T-helper 17 cell (primary cell): Measurements from ENCODE around the gene PPID. TPM values are rescaled to one million over a fixed set of nuclear protein-coding genes. Genes with fewer than 3 reads are reported as not detected.
A peak's percentile ranks its signal among the peaks of the same experiment; 100 is the strongest.
"Not testable (repeated sequence)": the region's sequence is repeated elsewhere in the genome, so short reads cannot be mapped to it uniquely, and the experiment has no call there.

Source experiments
- ATAC-seq: fragments of 150-1000 bp; cut with Tn5 transposase; 2 replicates; pipeline ENCODE4 v1.10.0; 2021; ENCODE audit warnings: mild to moderate bottlenecking, moderate library complexity
- DNase-seq, 3 donors: peaks; one replicate each; pipeline versions ENCODE4 v3.0.0 to v3.0.0-alpha.2; 2020 to 2021
- H3K9me3 ChIP-seq: one replicate; pipeline ENCODE4 v1.7.0; 2013; ENCODE audit warnings: low read length, mild to moderate bottlenecking; ENCODE audit not compliant: control insufficient read depth, poor library complexity, severe bottlenecking
- H3K27ac Mint-ChIP-seq: one replicate; pipeline ENCODE4 v1.8.0; 2022; ENCODE audit warnings: mild to moderate bottlenecking, moderate library complexity, mixed read lengths
- H3K27me3 Mint-ChIP-seq: one replicate; pipeline ENCODE4 v1.8.0; 2022; ENCODE audit warnings: mixed read lengths
- H3K36me3 Mint-ChIP-seq: one replicate; pipeline ENCODE4 v1.8.0; 2022; ENCODE audit warnings: low read depth, mixed read lengths
- H3K4me1 Mint-ChIP-seq: one replicate; pipeline ENCODE4 v1.8.0; 2022; ENCODE audit warnings: mild to moderate bottlenecking, mixed read lengths
- H3K4me3 Mint-ChIP-seq: one replicate; pipeline ENCODE4 v1.8.0; 2022; ENCODE audit warnings: mild to moderate bottlenecking, moderate library complexity, mixed read lengths
- total RNA-seq, 4 donors: library from RNA in 2 of 4; stranded (reverse) in 2 of 4; gene quantifications; one replicate each; pipeline ENCODE4 v1.2.3 and lab custom pipeline; 2022 to 2026

Gene PPID
- 10 to 100 TPM; 17.5 to 18.8 TPM for total RNA-seq
- total RNA-seq (lab: John Stamatoyannopoulos, UW), result 25.6 to 56.4 reads per million in 2 donors

GRCh38 chr4:158722917-158723793, at the start of gene PPID:
PPID (minus strand) TSS chr4:158723396; CDS start chr4:158723288, 108 bp downstream.
- H3K27me3 Mint-ChIP-seq, result peaks cover 15% of the 10 kb centered on the region
- peaks cover 9% of the 10 kb centered on the region for H3K36me3 Mint-ChIP-seq
- H3K27ac Mint-ChIP-seq, result peak within 1 kb of the TSS; percentile 99
- DNase-seq (peak; percentile 67 to 71 (median 69)), ATAC-seq (peak; percentile 88)
- H3K4me1 Mint-ChIP-seq, result peaks cover 31% of the 10 kb centered on the region
- no peaks in the 10 kb centered on the region for H3K9me3 ChIP-seq
- peak within 1 kb of the TSS; percentile 99 for H3K4me3 Mint-ChIP-seq

GRCh38 chr4:158771776-158772175, 48.6 kb upstream of the PPID start:
- no peak overlapping the region for H3K4me3 Mint-ChIP-seq
- no peaks in the 10 kb centered on the region for H3K27me3 Mint-ChIP-seq
- H3K4me1 Mint-ChIP-seq, result peaks cover 20% of the 10 kb centered on the region
- DNase-seq (no peak), ATAC-seq (no peak)
- H3K36me3 Mint-ChIP-seq, result no peaks in the 10 kb centered on the region
- H3K9me3 ChIP-seq, result no peaks in the 10 kb centered on the region
- H3K27ac Mint-ChIP-seq, result no peak overlapping the region

DNA sequence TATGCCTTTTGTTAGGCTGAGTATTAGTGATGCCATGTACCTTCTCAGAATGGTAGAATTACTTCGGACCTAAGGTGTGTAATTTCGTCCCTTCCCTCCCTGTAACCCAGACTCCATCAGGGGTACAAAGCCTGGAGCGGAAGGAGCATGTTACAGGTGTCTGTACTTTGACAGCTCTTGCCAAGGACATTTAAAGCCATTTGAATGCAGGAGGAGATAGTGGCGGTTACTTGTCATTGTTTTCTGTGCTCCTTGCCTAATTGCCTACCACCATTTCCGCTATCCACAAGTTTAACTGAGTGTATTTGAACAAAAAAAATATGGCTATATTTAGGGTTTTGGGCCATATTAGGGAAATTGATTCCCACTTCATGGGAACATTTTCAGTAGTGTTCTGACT, 47.5 kb upstream of the PPID start:
- Mint-ChIP-seq H3K27ac (peak overlapping the region; percentile 56), H3K36me3 (no peaks in the 10 kb centered on the region), H3K4me3 (peak overlapping the region; percentile 63), H3K27me3 (no peaks in the 10 kb centered on the region), H3K4me1 (peaks cover 22% of the 10 kb centered on the region)
- ATAC-seq (no peak), DNase-seq (no peak)
- no peaks in the 10 kb centered on the region for H3K9me3 ChIP-seq

DNA sequence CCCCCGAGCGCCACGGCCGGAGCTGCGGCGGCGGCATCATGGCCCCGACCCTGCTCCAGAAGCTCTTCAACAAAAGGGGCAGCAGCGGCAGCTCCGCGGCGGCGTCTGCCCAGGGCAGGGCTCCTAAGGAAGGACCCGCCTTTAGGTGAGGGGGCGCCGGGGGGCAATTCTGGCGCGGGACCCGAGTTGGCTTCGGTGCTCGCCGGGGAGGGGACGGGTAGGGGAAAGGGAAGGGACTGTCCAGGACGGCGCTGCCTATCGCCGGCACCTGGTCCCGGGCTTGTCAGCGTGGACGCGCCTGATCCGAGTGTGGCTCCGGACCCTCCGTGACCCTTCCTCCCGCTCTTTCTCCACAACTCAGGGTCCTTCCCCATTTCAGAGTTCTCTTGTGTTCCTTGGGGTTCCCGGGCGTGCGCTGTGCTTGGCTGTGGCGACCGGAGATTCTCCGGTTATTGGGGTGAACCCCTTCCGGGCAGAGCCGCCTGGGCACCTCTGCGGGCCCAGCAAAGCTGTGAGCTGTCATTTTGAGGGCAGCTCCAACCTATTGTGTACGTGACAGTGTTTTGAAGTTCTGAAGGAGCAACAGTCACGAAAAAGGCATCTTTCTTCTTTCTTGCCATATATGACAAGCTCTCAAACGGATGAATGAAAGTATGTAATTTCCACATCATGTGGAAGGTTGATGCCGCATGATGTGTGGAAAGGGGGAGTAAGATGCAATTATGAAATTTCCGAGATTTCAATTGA, 46.2 kb upstream of the PPID start:
- Mint-ChIP-seq H3K4me3 (peak overlapping the region; percentile 98), H3K4me1 (peaks cover 20% of the 10 kb centered on the region), H3K27ac (peak overlapping the region; percentile 96), H3K36me3 (no peaks in the 10 kb centered on the region), H3K27me3 (no peaks in the 10 kb centered on the region)
- DNase-seq (peak; percentile 17 to 29 (median 24)), ATAC-seq (peak; percentile 44)
- H3K9me3 ChIP-seq, result no peaks in the 10 kb centered on the region

- DNase-seq (peak; percentile 63 to 75 (median 73)), ATAC-seq (peak; percentile 89)
- H3K9me3 ChIP-seq, result no peaks in the 10 kb centered on the region
- H3K27me3 Mint-ChIP-seq, result no peaks in the 10 kb centered on the region
- H3K36me3 Mint-ChIP-seq, result no peaks in the 10 kb centered on the region
- H3K4me3 Mint-ChIP-seq, result peak within 1 kb of the TSS; percentile 98
- H3K27ac Mint-ChIP-seq, result peak within 1 kb of the TSS; percentile 96
- H3K4me1 Mint-ChIP-seq, result peaks cover 20% of the 10 kb centered on the region
Measured at GRCh38 chr4:158768555-158769174, 45.5 kb upstream of the PPID start, which contains the start of gene FNIP2. FNIP2 (plus strand) TSS chr4:158769026; CDS start chr4:158769213, 187 bp downstream.

GRCh38 chr4:158767451-158767850, 44.3 kb upstream of the PPID start:
- DNase-seq (no peak), ATAC-seq (no peak)
- Mint-ChIP-seq H3K4me1 (peaks cover 20% of the 10 kb centered on the region), H3K27me3 (peaks cover 5% of the 10 kb centered on the region), H3K36me3 (peaks cover 3% of the 10 kb centered on the region), H3K27ac (no peak overlapping the region), H3K4me3 (peak overlapping the region; percentile 74)
- H3K9me3 ChIP-seq, result no peaks in the 10 kb centered on the region

DNA sequence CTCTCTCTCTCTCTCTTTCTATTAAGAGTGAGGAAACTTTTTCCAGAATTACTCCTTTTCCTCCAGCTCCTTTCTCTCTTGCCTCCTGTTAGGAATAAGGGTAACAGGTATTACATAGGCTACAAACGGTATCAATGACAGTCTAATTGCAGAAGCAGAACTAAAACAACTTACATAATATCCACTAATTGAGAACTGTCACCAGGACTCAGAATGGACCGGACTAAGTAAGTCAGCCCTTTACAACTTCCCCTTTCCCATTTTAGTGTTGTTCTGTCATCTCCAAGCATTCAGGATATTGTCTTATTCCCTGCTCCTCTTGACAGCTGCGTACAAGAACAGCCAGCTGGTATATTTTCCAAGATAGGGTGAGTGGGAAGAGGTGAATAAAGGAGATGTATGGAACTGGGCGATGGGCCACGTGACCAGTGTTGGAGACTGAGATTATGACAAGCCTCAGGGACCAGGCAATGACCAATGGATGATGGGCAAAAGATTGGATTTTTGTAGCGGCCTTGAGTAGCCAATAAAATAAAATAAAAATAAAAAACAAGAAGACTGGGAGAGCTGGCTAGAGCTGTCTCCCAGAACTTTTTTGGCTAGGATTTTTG, 43.3 kb upstream of the PPID start:
- peaks cover 14% of the 10 kb centered on the region for H3K27me3 Mint-ChIP-seq
- H3K27ac Mint-ChIP-seq, result no peak overlapping the region
- peaks cover 3% of the 10 kb centered on the region for H3K36me3 Mint-ChIP-seq
- no peak for ATAC-seq
- no peak for DNase-seq
- no peak overlapping the region for H3K4me3 Mint-ChIP-seq
- H3K9me3 ChIP-seq, result no peaks in the 10 kb centered on the region
- peaks cover 14% of the 10 kb centered on the region for H3K4me1 Mint-ChIP-seq

DNA sequence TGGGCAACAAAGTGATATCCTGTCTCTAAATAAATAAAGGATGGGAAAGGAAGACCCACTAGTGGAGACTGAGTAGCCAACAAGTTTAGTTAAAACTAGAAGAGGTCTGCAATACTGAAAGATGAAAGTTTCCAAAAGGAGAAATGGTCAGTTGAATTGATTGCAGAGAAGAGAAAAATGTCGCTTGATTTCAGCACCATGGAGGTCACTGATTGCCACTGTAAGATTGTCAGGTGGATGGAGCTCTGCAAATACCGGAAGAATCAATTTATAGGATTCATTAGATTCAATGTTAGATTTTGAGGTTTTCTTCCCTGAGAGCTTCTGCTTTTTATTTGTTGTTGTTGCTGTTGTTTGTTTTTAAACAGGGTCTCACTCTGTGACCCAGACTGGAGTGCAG, 40.3 kb upstream of the PPID start:
- Mint-ChIP-seq H3K27me3 (peaks cover 35% of the 10 kb centered on the region), H3K4me3 (no peak overlapping the region)

DNA sequence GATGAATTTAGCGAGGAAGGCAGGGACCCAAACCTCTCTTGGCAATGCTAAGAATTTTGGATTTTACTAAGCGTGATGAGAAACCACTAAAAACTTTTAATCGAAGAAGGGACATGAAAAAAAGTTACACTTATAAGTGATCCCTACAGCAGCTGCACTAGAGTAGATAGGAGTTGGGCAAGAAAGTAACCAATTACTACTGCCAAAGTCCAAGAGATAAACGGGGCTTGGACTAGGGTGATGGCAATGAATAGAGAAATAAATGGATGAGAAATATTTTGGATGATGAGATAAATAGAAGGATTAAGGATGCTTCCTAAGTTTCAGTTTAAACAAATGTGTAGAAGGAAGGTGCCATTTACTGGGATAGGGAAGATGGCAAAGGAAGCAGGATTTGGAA, 39.4 kb upstream of the PPID start:
- peak overlapping the region; percentile 59 for H3K27ac Mint-ChIP-seq
- H3K4me1 Mint-ChIP-seq, result peaks cover 4% of the 10 kb centered on the region
- no peak for DNase-seq
- no peaks in the 10 kb centered on the region for H3K9me3 ChIP-seq
- H3K36me3 Mint-ChIP-seq, result peaks cover 3% of the 10 kb centered on the region
- no peak for ATAC-seq
- H3K4me3 Mint-ChIP-seq, result no peak overlapping the region
- H3K27me3 Mint-ChIP-seq, result peaks cover 35% of the 10 kb centered on the region

More for the DNA sequence above, 40.3 kb upstream of the PPID start:
- DNase-seq, result no peak
- Mint-ChIP-seq H3K36me3 (peaks cover 3% of the 10 kb centered on the region), H3K4me1 (peaks cover 4% of the 10 kb centered on the region), H3K27ac (no peak overlapping the region)
- no peaks in the 10 kb centered on the region for H3K9me3 ChIP-seq
- no peak for ATAC-seq

DNA sequence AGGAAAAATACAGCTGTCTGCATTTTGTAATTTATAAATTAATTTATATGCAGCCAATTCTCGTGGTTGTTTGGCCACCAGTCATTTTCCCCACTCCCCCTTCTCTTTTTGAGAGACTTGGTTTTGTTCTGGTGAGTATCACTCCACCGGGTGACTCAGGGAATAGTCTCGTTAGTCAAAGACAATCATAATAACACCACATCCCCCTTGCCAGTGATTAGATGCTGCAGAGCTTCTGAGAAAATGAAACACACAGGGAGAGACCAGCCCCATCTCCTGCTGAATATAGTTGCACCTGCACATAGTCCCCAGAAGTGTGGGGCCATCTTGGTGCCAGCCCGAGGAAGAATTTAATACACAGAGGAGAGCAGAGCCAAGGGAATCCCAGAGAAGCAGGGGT, 37.7 kb upstream of the PPID start:
- H3K36me3 Mint-ChIP-seq, result peaks cover 3% of the 10 kb centered on the region
- no peaks in the 10 kb centered on the region for H3K4me1 Mint-ChIP-seq
- H3K27ac Mint-ChIP-seq, result no peak overlapping the region
- peaks cover 35% of the 10 kb centered on the region for H3K27me3 Mint-ChIP-seq
- ATAC-seq, result no peak
- H3K9me3 ChIP-seq, result no peaks in the 10 kb centered on the region
- no peak for DNase-seq
- no peak overlapping the region for H3K4me3 Mint-ChIP-seq

GRCh38 chr4:158759539-158759938, 36.3 kb upstream of the PPID start:
- not testable (repeated sequence) for H3K4me1 Mint-ChIP-seq, ATAC-seq, H3K27ac Mint-ChIP-seq, DNase-seq, H3K36me3 Mint-ChIP-seq, H3K4me3 Mint-ChIP-seq, H3K9me3 ChIP-seq
- H3K27me3 Mint-ChIP-seq, result peaks cover 35% of the 10 kb centered on the region

DNA sequence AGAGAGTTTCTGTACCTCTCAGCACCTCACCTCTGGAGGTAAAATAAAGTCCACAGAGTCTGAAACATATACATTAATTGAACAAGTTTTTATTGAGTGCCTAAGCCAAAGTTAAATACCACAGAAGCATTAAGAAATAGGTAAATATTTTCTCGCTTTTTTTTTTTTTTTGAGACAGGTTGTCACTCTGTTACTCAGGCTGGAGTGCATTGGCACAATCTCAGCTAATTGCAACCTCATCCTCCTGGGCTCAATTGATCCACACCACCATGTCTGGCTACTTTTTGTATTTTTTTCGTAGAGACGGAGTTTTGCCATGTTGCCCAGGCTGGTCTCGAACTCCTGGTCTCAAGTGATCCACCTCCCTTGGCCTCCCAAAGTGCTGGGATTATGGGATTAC, 35.5 kb upstream of the PPID start:
- peaks cover 3% of the 10 kb centered on the region for H3K36me3 Mint-ChIP-seq
- H3K27me3 Mint-ChIP-seq, result peaks cover 35% of the 10 kb centered on the region
- ATAC-seq (no peak), DNase-seq (no peak)
- no peak overlapping the region for H3K4me3 Mint-ChIP-seq
- H3K4me1 Mint-ChIP-seq, result no peaks in the 10 kb centered on the region
- no peaks in the 10 kb centered on the region for H3K9me3 ChIP-seq
- H3K27ac Mint-ChIP-seq, result no peak overlapping the region
